ENCODE results near the gene PATZ1.

DNA sequence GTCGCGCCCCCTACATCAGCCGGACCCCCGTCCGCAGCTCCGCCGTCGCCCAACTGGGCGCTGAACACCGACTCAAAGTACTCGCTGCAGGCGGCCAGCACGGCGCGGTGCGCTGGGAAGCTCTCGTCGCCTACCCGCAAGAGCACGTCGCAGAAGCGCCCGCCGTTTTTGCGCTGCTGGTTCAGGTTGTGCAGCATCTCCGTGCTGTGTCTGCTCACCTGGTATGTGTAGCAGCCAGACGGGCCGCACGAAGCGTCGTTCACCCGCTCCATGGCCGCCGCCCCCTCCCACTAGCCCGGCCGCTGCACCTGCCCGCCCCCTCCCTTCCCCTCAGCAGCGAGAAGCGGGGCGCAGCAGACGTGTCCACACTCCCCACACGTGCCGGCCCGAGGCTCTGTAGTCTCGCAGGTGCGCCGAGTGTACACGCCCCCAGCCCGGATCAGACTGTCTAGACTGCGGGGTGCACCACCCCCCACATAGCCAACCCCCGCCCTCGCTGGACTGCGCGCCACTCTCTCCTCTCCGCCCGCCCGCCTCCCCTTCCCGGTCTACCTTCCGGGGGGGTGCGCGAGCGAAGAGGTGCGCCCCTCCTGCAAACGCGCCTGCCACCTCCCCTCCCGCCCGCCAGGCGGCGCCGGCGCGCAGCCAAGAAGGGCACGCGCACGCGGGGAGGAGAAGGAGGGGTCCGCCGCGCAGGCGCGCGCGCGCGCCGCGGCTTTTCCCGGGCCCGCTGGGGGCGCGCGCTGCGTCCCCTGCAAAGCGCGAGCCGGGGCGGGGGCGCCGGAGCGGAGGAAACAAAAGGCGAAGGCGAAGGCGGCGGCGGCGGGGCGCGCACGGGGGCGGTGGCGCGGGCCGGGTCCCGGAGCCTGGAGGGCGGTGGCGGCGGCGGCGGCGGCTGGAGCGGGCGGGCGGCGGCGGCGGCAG is 553 bp downstream of the PATZ1 start:
- TF ChIP-seq, protein P1, sequence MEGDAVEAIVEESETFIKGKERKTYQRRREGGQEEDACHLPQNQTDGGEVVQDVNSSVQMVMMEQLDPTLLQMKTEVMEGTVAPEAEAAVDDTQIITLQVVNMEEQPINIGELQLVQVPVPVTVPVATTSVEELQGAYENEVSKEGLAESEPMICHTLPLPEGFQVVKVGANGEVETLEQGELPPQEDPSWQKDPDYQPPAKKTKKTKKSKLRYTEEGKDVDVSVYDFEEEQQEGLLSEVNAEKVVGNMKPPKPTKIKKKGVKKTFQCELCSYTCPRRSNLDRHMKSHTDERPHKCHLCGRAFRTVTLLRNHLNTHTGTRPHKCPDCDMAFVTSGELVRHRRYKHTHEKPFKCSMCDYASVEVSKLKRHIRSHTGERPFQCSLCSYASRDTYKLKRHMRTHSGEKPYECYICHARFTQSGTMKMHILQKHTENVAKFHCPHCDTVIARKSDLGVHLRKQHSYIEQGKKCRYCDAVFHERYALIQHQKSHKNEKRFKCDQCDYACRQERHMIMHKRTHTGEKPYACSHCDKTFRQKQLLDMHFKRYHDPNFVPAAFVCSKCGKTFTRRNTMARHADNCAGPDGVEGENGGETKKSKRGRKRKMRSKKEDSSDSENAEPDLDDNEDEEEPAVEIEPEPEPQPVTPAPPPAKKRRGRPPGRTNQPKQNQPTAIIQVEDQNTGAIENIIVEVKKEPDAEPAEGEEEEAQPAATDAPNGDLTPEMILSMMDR (IDR thresholded peaks at IDR 0.05), result peak; percentile 98
- no peak for TF ChIP-seq ZFX (IDR thresholded peaks at IDR 0.05; ENCODE audit: borderline replicate concordance)

Data from 22Rv1 (cell line).